Muscle layer of duodenum (tissue), 2 donors: ENCODE data around the gene RBFOX2.

Experiments
- H3K27ac ChIP-seq: one replicate; pipeline ENCODE4 v1.7.0; 2013; ENCODE audit warnings: mild to moderate bottlenecking, low read length
- H3K27me3 ChIP-seq: one replicate; pipeline ENCODE4 v1.7.0; 2013; ENCODE audit warnings: low read depth, mild to moderate bottlenecking, control low read depth, low read length
- H3K36me3 ChIP-seq, 2 donors: one replicate each; pipeline ENCODE4 v1.7.0; 2013; ENCODE audit warnings: low read length in 2 of 2, control low read depth in 1 of 2, mild to moderate bottlenecking in 1 of 2; ENCODE audit not compliant: insufficient read depth in 2 of 2, control insufficient read depth in 1 of 2
- H3K4me1 ChIP-seq, 2 donors: one replicate each; pipeline ENCODE4 v1.7.0; 2013; ENCODE audit warnings: low read length in 2 of 2, mild to moderate bottlenecking in 2 of 2, control low read depth in 1 of 2, moderate library complexity in 1 of 2; ENCODE audit not compliant: insufficient read depth in 2 of 2, control insufficient read depth in 1 of 2
- H3K4me3 ChIP-seq, 2 donors: one replicate each; pipeline ENCODE4 v1.7.0; 2013; ENCODE audit warnings: low read length in 2 of 2, low read depth in 1 of 2, mild to moderate bottlenecking in 1 of 2
- H3K9me3 ChIP-seq, 2 donors: one replicate each; pipeline ENCODE4 v1.7.0; 2013; ENCODE audit warnings: low read length in 2 of 2, control low read depth in 1 of 2, mild to moderate bottlenecking in 1 of 2; ENCODE audit not compliant: control insufficient read depth in 1 of 2
- donor health status: healthy.

The RBFOX2 gene

DNA sequence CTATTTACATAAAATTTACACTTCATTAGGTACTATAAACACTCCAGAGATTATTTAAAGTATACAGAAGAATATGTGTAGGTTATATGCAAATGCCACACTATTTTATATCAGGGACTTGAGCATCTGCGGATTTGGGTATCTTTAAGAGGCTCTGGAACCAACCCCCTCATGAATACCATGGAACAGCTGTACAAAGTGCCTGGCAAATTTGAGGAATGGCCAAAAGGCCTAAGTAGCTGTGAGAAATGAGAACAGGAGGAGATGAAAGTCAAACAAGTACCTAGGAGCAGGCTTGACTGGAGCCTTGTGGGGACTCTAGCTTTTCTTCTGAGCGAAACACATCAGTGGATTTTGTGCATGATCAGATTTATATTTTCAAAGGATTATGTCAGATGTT lies 149.3 kb downstream of the RBFOX2 start:
- H3K27ac ChIP-seq = no peak overlapping the region
- no peaks in the 10 kb centered on the region for H3K27me3 ChIP-seq
- no peak overlapping the region for H3K4me3 ChIP-seq

DNA sequence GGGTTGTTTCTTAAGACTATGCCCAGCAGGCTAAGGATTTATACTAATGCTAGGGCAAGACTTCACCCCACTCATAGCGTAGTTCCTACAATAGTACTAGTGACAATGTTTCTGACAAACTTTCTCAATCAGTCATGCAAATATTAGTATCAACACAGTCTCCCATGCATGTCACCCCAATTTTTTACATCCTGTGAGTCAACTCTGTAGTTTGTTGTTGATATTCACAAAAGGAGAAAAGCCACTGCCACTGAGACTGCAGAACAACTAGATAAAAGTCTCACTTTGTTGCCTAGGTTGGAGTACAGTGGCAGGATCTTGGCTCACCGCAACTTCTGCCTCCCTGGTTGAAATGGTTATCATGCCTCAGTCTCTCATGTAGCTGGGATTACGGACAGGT lies 155.2 kb downstream of the RBFOX2 start:
- H3K9me3 ChIP-seq = no peaks in the 10 kb centered on the region
- H3K27me3 ChIP-seq = no peaks in the 10 kb centered on the region
- peaks cover 14 to 40% of the 10 kb centered on the region in 2 donors for H3K4me1 ChIP-seq
- H3K36me3 ChIP-seq = peaks cover 0 to 4% of the 10 kb centered on the region in 2 donors
- no peak overlapping the region for H3K4me3 ChIP-seq
- H3K27ac ChIP-seq = no peak overlapping the region

More for the DNA sequence above, 149.3 kb downstream of the RBFOX2 start:
- Histone ChIP-seq H3K9me3 (no peaks in the 10 kb centered on the region), H3K36me3 (no peaks in the 10 kb centered on the region), H3K4me1 (peaks cover 0 to 51% of the 10 kb centered on the region in 2 donors)

DNA sequence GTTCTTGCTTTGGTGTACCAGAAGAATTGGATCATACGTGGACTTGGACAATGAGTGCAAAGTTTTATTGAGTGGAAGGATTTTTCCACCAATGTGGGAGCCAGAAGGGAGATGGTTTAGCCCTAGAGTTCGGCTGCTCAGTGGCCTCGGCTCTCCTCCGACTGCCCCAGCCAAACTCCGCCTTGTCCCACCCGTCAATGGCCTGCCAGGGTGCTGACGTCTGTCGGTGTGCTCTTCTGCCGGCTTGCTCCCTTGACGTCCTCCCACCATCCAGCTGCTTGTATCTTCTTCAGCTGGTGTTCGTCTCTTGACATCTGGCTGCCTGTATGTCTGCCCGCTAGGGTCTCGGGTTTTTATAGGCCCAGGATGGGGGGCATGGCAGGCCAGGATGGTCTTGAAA lies 156.2 kb downstream of the RBFOX2 start:
- H3K4me1 ChIP-seq = peaks cover 14 to 34% of the 10 kb centered on the region in 2 donors
- no peaks in the 10 kb centered on the region for H3K27me3 ChIP-seq
- no peak overlapping the region for H3K4me3 ChIP-seq
- peaks cover 0 to 4% of the 10 kb centered on the region in 2 donors for H3K36me3 ChIP-seq
- no peaks in the 10 kb centered on the region for H3K9me3 ChIP-seq
- H3K27ac ChIP-seq = no peak overlapping the region

DNA sequence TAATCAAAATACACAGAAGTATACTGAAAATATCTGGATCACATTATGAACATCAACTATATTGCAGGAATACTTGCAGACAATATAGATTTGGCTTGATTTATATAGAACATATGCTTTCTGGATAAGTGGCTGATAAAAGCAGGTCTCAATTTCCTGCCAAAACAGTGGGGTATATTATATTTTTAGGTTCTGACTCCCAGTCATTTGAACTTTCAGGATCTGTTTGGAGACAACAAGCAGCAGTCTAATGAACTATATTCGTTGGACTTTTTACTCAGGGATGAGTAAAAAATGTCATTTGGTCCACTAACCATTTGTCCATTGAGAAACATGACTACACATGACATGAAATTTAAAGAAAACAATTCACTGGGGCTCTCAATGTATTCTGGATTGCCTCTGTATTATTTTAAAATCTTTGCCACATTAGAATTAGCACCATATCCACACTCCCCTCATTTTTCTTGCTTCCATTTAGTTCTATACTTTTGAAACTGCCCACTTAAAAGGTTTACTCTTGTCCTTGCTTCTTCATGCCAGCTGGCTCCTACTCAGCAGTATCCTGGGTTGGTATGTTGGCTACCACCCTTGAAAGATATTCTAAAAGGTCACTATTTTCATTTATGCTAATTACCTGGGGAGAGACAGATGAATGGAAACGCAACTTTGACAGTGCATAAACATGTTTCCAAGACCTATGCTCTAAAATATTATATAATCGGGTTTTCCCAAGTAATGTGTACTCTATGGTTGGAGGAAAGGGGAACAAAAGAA lies 157.9 kb downstream of the RBFOX2 start:
- no peaks in the 10 kb centered on the region for H3K27me3 ChIP-seq
- H3K27ac ChIP-seq = no peak overlapping the region
- H3K4me1 ChIP-seq = peaks cover 14 to 32% of the 10 kb centered on the region in 2 donors
- no peak overlapping the region for H3K4me3 ChIP-seq
- peaks cover 0 to 4% of the 10 kb centered on the region in 2 donors for H3K36me3 ChIP-seq
- no peaks in the 10 kb centered on the region for H3K9me3 ChIP-seq

DNA sequence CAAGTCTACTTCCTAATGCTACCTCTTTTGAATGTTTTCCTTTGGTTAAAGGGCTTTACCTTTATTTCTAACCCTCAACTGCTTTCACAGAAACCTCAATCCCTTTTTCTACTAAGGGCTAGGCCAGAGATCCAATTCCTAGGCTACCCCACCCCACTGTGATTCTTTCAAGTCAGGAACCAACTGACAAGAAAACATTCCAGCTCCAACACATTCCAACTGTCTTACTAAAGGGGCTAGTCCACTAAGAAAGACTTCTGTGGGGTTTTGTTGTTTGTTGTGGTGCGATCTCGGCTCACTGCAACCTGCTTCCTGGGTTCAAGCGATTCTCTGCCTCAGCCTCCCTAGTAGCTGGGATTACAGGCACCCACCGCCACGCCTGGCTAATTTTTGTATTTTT lies 159.7 kb downstream of the RBFOX2 start:
- no peak overlapping the region for H3K27ac ChIP-seq
- no peak overlapping the region for H3K4me3 ChIP-seq
- no peaks in the 10 kb centered on the region for H3K9me3 ChIP-seq
- no peaks in the 10 kb centered on the region for H3K27me3 ChIP-seq
- H3K4me1 ChIP-seq = peaks cover 24 to 48% of the 10 kb centered on the region in 2 donors
- H3K36me3 ChIP-seq = peaks cover 0 to 4% of the 10 kb centered on the region in 2 donors

- Histone ChIP-seq H3K9me3 (no peaks in the 10 kb centered on the region), H3K4me1 (peaks cover 21 to 55% of the 10 kb centered on the region in 2 donors), H3K36me3 (no peaks in the 10 kb centered on the region), H3K4me3 (no peak overlapping the region), H3K27ac (no peak overlapping the region), H3K27me3 (no peaks in the 10 kb centered on the region)
Measured at GRCh38 chr22:35866651-35867050, 162.0 kb downstream of the RBFOX2 start.

GRCh38 chr22:35864545-35865165 lies 164.0 kb downstream of the RBFOX2 start:
- H3K27me3 ChIP-seq = no peaks in the 10 kb centered on the region
- no peak overlapping the region for H3K4me3 ChIP-seq
- H3K27ac ChIP-seq = no peak overlapping the region
- H3K9me3 ChIP-seq = no peaks in the 10 kb centered on the region
- H3K36me3 ChIP-seq = no peaks in the 10 kb centered on the region
- peaks cover 10 to 40% of the 10 kb centered on the region in 2 donors for H3K4me1 ChIP-seq

DNA sequence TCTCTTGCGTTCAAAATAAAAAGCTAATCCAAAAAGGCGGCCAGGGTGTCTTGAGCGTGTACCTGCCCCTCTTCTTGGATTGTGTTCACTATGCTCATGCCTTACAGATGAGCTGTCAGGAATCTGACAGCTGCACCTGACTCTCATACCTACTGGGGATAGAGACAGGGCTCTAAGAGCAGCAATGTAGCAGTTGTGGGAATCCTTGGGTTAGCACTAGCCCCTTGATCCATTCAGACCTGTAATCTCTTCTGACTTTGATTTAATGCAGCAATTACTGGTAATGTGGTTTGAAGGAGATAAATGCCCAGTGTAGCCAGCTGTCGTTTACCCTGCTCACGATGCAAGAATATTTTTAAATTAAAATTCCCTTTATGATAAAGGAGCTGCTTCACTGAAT lies 165.2 kb downstream of the RBFOX2 start:
- Histone ChIP-seq H3K9me3 (no peaks in the 10 kb centered on the region), H3K27ac (no peak overlapping the region), H3K27me3 (no peaks in the 10 kb centered on the region), H3K4me1 (peaks cover 10 to 35% of the 10 kb centered on the region in 2 donors), H3K4me3 (no peak overlapping the region), H3K36me3 (no peaks in the 10 kb centered on the region)

DNA sequence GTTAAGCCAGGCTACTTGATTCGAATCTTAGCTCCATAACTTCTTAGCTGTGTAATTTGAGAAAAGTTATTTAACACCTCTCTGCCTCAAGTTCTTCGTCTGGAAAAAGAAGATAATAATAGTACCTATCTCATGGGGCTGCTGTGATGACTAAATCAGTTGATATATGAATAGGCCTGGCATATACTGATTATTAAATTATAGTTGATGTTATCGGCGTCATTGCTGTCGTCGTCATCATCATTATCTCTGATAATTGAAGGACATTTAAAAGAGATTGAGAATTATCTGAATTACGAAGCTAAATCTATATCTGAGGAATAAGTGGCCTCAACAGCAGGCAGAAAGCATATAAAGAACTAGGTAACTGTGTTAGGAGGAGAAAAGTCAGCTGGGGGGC lies 165.9 kb downstream of the RBFOX2 start:
- Histone ChIP-seq H3K27ac (no peak overlapping the region), H3K9me3 (no peaks in the 10 kb centered on the region), H3K27me3 (no peaks in the 10 kb centered on the region), H3K4me3 (no peak overlapping the region), H3K4me1 (peaks cover 10 to 38% of the 10 kb centered on the region in 2 donors), H3K36me3 (no peaks in the 10 kb centered on the region)

GRCh38 chr22:35861451-35861850 lies 167.2 kb downstream of the RBFOX2 start:
- Histone ChIP-seq H3K4me1 (peaks cover 10 to 45% of the 10 kb centered on the region in 2 donors), H3K36me3 (no peaks in the 10 kb centered on the region), H3K27me3 (no peaks in the 10 kb centered on the region), H3K27ac (no peak overlapping the region), H3K4me3 (no peak overlapping the region), H3K9me3 (no peaks in the 10 kb centered on the region)

- H3K36me3 ChIP-seq = no peaks in the 10 kb centered on the region
- H3K27me3 ChIP-seq = no peaks in the 10 kb centered on the region
- no peaks in the 10 kb centered on the region for H3K9me3 ChIP-seq
- peaks cover 10 to 41% of the 10 kb centered on the region in 2 donors for H3K4me1 ChIP-seq
- no peak overlapping the region for H3K4me3 ChIP-seq
- no peak overlapping the region for H3K27ac ChIP-seq
Measured at GRCh38 chr22:35860837-35861236, 167.8 kb downstream of the RBFOX2 start.
